ENCODE data around the gene CSAD. TPM values are rescaled to one million over a fixed set of nuclear protein-coding genes. Genes with fewer than 3 reads are reported as not detected.

Gene CSAD
- polyA plus RNA-seq, 4 donors: 12.9 to 56.4 (median 34.4) TPM

GRCh38 chr12:53224897-53225634, 44.3 kb upstream of the CSAD start:
- FAIRE-seq (no peak), DNase-seq (no peak)
- 82 to 89% (median 87%) methylated on average over 10 of the region's 10 CpGs for WGBS, 3 donors
- no peaks in the 10 kb centered on the region for H3K9me3 ChIP-seq (ENCODE audit: control insufficient read depth in 2 of 2, insufficient read depth in 1 of 2, low read depth in 1 of 2, low read length in 1 of 2)
- H3K27ac ChIP-seq (ENCODE audit: low read depth in 1 of 3, low read length in 2 of 3): peak overlapping the region in 1 of 3 donors; percentile 16
- no peak overlapping the region for H3K4me3 ChIP-seq (ENCODE audit: low read depth in 1 of 3, low read length in 3 of 3)
- H3K27me3 ChIP-seq (ENCODE audit: control insufficient read depth in 3 of 3, insufficient read depth in 3 of 3, low read length in 3 of 3): peaks cover 0 to 10% (median 0%) of the 10 kb centered on the region in 3 donors
- no peaks in the 10 kb centered on the region for H3K36me3 ChIP-seq (ENCODE audit: control insufficient read depth in 3 of 3, insufficient read depth in 2 of 3, low read depth in 1 of 3, low read length in 3 of 3)
- peaks cover 0 to 25% (median 3%) of the 10 kb centered on the region in 3 donors for H3K4me1 ChIP-seq (ENCODE audit: control insufficient read depth in 3 of 3, insufficient read depth in 2 of 3, low read depth in 1 of 3, low read length in 2 of 3)

GRCh38 chr12:53224061-53224896, 43.6 kb upstream of the CSAD start:
- H3K27me3 ChIP-seq (ENCODE audit: control insufficient read depth in 3 of 3, insufficient read depth in 3 of 3, low read length in 3 of 3): peaks cover 0 to 8% (median 0%) of the 10 kb centered on the region in 3 donors
- FAIRE-seq (no peak), DNase-seq (no peak)
- 63 to 71% (median 69%) methylated on average over 11 of the region's 11 CpGs for WGBS, 3 donors
- no peak overlapping the region for H3K4me3 ChIP-seq (ENCODE audit: low read depth in 1 of 3, low read length in 3 of 3)
- peaks cover 0 to 30% (median 3%) of the 10 kb centered on the region in 3 donors for H3K4me1 ChIP-seq (ENCODE audit: control insufficient read depth in 3 of 3, insufficient read depth in 2 of 3, low read depth in 1 of 3, low read length in 2 of 3)
- no peaks in the 10 kb centered on the region for H3K36me3 ChIP-seq (ENCODE audit: control insufficient read depth in 3 of 3, insufficient read depth in 2 of 3, low read depth in 1 of 3, low read length in 3 of 3)
- peak overlapping the region in 2 of 3 donors; percentile 55 to 78 for H3K27ac ChIP-seq (ENCODE audit: low read depth in 1 of 3, low read length in 2 of 3)
- no peaks in the 10 kb centered on the region for H3K9me3 ChIP-seq (ENCODE audit: control insufficient read depth in 2 of 2, insufficient read depth in 1 of 2, low read depth in 1 of 2, low read length in 1 of 2)

GRCh38 chr12:53223389-53224060, 42.8 kb upstream of the CSAD start:
- Histone ChIP-seq H3K36me3 (ENCODE audit: control insufficient read depth in 3 of 3, insufficient read depth in 2 of 3, low read depth in 1 of 3, low read length in 3 of 3) (no peaks in the 10 kb centered on the region), H3K9me3 (ENCODE audit: control insufficient read depth in 2 of 2, insufficient read depth in 1 of 2, low read depth in 1 of 2, low read length in 1 of 2) (no peaks in the 10 kb centered on the region), H3K4me1 (ENCODE audit: control insufficient read depth in 3 of 3, insufficient read depth in 2 of 3, low read depth in 1 of 3, low read length in 2 of 3) (peaks cover 0 to 34% (median 3%) of the 10 kb centered on the region in 3 donors), H3K4me3 (ENCODE audit: low read depth in 1 of 3, low read length in 3 of 3) (no peak overlapping the region), H3K27me3 (ENCODE audit: control insufficient read depth in 3 of 3, insufficient read depth in 3 of 3, low read length in 3 of 3) (peaks cover 0 to 10% (median 0%) of the 10 kb centered on the region in 3 donors), H3K27ac (ENCODE audit: low read depth in 1 of 3, low read length in 2 of 3) (peak overlapping the region in 2 of 3 donors; percentile 55 to 78)
- no peak for FAIRE-seq
- 19 to 38% (median 26%) methylated on average over 14 to 16 of the region's 16 CpGs for WGBS, 3 donors
- DNase-seq: no peak

GRCh38 chr12:53222806-53223261, 42.1 kb upstream of the CSAD start:
- no peak for FAIRE-seq
- Histone ChIP-seq H3K4me1 (ENCODE audit: control insufficient read depth in 3 of 3, insufficient read depth in 2 of 3, low read depth in 1 of 3, low read length in 2 of 3) (peaks cover 0 to 37% (median 3%) of the 10 kb centered on the region in 3 donors), H3K27me3 (ENCODE audit: control insufficient read depth in 3 of 3, insufficient read depth in 3 of 3, low read length in 3 of 3) (peaks cover 0 to 10% (median 0%) of the 10 kb centered on the region in 3 donors), H3K9me3 (ENCODE audit: control insufficient read depth in 2 of 2, insufficient read depth in 1 of 2, low read depth in 1 of 2, low read length in 1 of 2) (no peaks in the 10 kb centered on the region), H3K36me3 (ENCODE audit: control insufficient read depth in 3 of 3, insufficient read depth in 2 of 3, low read depth in 1 of 3, low read length in 3 of 3) (no peaks in the 10 kb centered on the region), H3K27ac (ENCODE audit: low read depth in 1 of 3, low read length in 2 of 3) (peak overlapping the region in 2 of 3 donors; percentile 52 to 53), H3K4me3 (ENCODE audit: low read depth in 1 of 3, low read length in 3 of 3) (no peak overlapping the region)
- WGBS, 3 donors: 60 to 78% (median 72%) methylated on average over 4 of the region's 4 CpGs
- DNase-seq: no peak

GRCh38 chr12:53222170-53222721, 41.5 kb upstream of the CSAD start:
- WGBS, 3 donors: 42 to 50% (median 46%) methylated on average over 5 of the region's 5 CpGs
- Histone ChIP-seq H3K36me3 (ENCODE audit: control insufficient read depth in 3 of 3, insufficient read depth in 2 of 3, low read depth in 1 of 3, low read length in 3 of 3) (no peaks in the 10 kb centered on the region), H3K4me3 (ENCODE audit: low read depth in 1 of 3, low read length in 3 of 3) (peak overlapping the region in 1 of 3 donors; percentile 27), H3K9me3 (ENCODE audit: control insufficient read depth in 2 of 2, insufficient read depth in 1 of 2, low read depth in 1 of 2, low read length in 1 of 2) (no peaks in the 10 kb centered on the region), H3K4me1 (ENCODE audit: control insufficient read depth in 3 of 3, insufficient read depth in 2 of 3, low read depth in 1 of 3, low read length in 2 of 3) (peaks cover 0 to 43% (median 7%) of the 10 kb centered on the region in 3 donors), H3K27ac (ENCODE audit: low read depth in 1 of 3, low read length in 2 of 3) (peak overlapping the region in 2 of 3 donors; percentile 99 to 100), H3K27me3 (ENCODE audit: control insufficient read depth in 3 of 3, insufficient read depth in 3 of 3, low read length in 3 of 3) (peaks cover 0 to 10% (median 0%) of the 10 kb centered on the region in 3 donors)
- FAIRE-seq (no peak), DNase-seq (no peak)

- H3K4me3 ChIP-seq (ENCODE audit: low read depth in 1 of 3, low read length in 3 of 3): peak overlapping the region; percentile 33 to 77 (median 42)
- H3K9me3 ChIP-seq (ENCODE audit: control insufficient read depth in 2 of 2, insufficient read depth in 1 of 2, low read depth in 1 of 2, low read length in 1 of 2): no peaks in the 10 kb centered on the region
- WGBS, 3 donors: 1% methylated on average over 58 to 72 of the region's 72 CpGs
- peaks cover 0 to 10% (median 0%) of the 10 kb centered on the region in 3 donors for H3K27me3 ChIP-seq (ENCODE audit: control insufficient read depth in 3 of 3, insufficient read depth in 3 of 3, low read length in 3 of 3)
- no peaks in the 10 kb centered on the region for H3K36me3 ChIP-seq (ENCODE audit: control insufficient read depth in 3 of 3, insufficient read depth in 2 of 3, low read depth in 1 of 3, low read length in 3 of 3)
- no peak for FAIRE-seq
- peak overlapping the region; percentile 53 to 100 (median 99) for H3K27ac ChIP-seq (ENCODE audit: low read depth in 1 of 3, low read length in 2 of 3)
- peaks cover 0 to 50% (median 9%) of the 10 kb centered on the region in 3 donors for H3K4me1 ChIP-seq (ENCODE audit: control insufficient read depth in 3 of 3, insufficient read depth in 2 of 3, low read depth in 1 of 3, low read length in 2 of 3)
- peak; percentile 63 to 86 for DNase-seq
These were observed 40.7 kb upstream of the CSAD start for GRCh38 chr12:53221203-53222080.

GRCh38 chr12:53220694-53221202, 40.0 kb upstream of the CSAD start:
- peak overlapping the region; percentile 42 to 77 (median 65) for H3K4me3 ChIP-seq (ENCODE audit: low read depth in 1 of 3, low read length in 3 of 3)
- no peak for FAIRE-seq
- H3K36me3 ChIP-seq (ENCODE audit: control insufficient read depth in 3 of 3, insufficient read depth in 2 of 3, low read depth in 1 of 3, low read length in 3 of 3): no peaks in the 10 kb centered on the region

More at GRCh38 chr12:53220694-53221202, 40.0 kb upstream of the CSAD start:
- H3K4me1 ChIP-seq (ENCODE audit: control insufficient read depth in 3 of 3, insufficient read depth in 2 of 3, low read depth in 1 of 3, low read length in 2 of 3): peaks cover 0 to 57% (median 9%) of the 10 kb centered on the region in 3 donors
- peak overlapping the region; percentile 53 to 100 (median 99) for H3K27ac ChIP-seq (ENCODE audit: low read depth in 1 of 3, low read length in 2 of 3)
- 0 to 1% (median 1%) methylated on average over 21 to 42 of the region's 42 CpGs for WGBS, 3 donors
- H3K27me3 ChIP-seq (ENCODE audit: control insufficient read depth in 3 of 3, insufficient read depth in 3 of 3, low read length in 3 of 3): peaks cover 0 to 9% (median 0%) of the 10 kb centered on the region in 3 donors
- no peaks in the 10 kb centered on the region for H3K9me3 ChIP-seq (ENCODE audit: control insufficient read depth in 2 of 2, insufficient read depth in 1 of 2, low read depth in 1 of 2, low read length in 1 of 2)
- peak; percentile 75 to 94 for DNase-seq

Data from small intestine (tissue), 7 donors.